ENCODE measurements around the gene OR6C75.
"Not testable (repeated sequence)": the region's sequence is repeated elsewhere in the genome, so short reads cannot be mapped to it uniquely, and the experiment has no call there.

The OR6C75 gene

DNA sequence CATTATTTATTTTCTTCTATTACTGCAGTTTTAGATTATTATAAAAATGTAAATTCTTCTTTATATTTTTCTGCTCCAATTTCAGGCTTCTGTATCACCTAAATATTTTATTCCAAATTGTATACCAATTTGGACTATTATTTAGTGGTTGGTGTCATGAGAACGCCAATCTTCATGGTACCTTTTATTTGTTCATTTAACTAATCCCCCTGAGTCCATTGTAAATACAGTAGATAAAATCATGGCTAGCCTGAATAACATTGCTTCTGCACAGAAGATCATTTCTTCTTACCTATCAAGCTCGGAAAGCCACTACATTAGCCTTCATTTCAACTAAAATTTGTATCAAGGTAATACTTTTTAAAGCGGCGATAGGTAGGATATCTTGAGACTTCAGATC is at the start of gene OR6C75:
TSS of gene OR6C75 (plus strand) at position 301 of the 400 bp plus-strand sequence. CDS start 2,136 bp downstream, outside the sequence.
- no peaks in the 10 kb centered on the region for H3K9me3 ChIP-seq (ENCODE audit: control insufficient read depth, insufficient read depth, low read length)
- H3K27me3 ChIP-seq (ENCODE audit: control insufficient read depth, insufficient read depth, low read length): no peaks in the 10 kb centered on the region
- H3K36me3 ChIP-seq (ENCODE audit: control insufficient read depth, insufficient read depth, low read length): no peaks in the 10 kb centered on the region
- H3K4me1 ChIP-seq (ENCODE audit: control insufficient read depth, insufficient read depth, low read length): no peaks in the 10 kb centered on the region
- no peak within 1 kb of the TSS for H3K27ac ChIP-seq (ENCODE audit: low read depth, low read length)
- H3K4me3 ChIP-seq (ENCODE audit: low read depth, low read length): no peak within 1 kb of the TSS
- H3K9ac ChIP-seq (ENCODE audit: low read depth, low read length): no peak within 1 kb of the TSS

GRCh38 chr12:55314043-55314442 is 48.7 kb upstream of the OR6C75 start, which contains the start of gene OR6C1:
Gene OR6C1 (plus strand): TSS chr12:55314343. CDS start chr12:55320600, 6,257 bp downstream.
- Histone ChIP-seq H3K4me3 (ENCODE audit: low read depth, low read length) (no peak within 1 kb of the TSS), H3K27me3 (ENCODE audit: control insufficient read depth, insufficient read depth, low read length) (no peaks in the 10 kb centered on the region), H3K36me3 (ENCODE audit: control insufficient read depth, insufficient read depth, low read length) (no peaks in the 10 kb centered on the region), H3K9me3 (ENCODE audit: control insufficient read depth, insufficient read depth, low read length) (no peaks in the 10 kb centered on the region), H3K4me1 (ENCODE audit: control insufficient read depth, insufficient read depth, low read length) (no peaks in the 10 kb centered on the region), H3K9ac (ENCODE audit: low read depth, low read length) (no peak within 1 kb of the TSS), H3K27ac (ENCODE audit: low read depth, low read length) (no peak within 1 kb of the TSS)

DNA sequence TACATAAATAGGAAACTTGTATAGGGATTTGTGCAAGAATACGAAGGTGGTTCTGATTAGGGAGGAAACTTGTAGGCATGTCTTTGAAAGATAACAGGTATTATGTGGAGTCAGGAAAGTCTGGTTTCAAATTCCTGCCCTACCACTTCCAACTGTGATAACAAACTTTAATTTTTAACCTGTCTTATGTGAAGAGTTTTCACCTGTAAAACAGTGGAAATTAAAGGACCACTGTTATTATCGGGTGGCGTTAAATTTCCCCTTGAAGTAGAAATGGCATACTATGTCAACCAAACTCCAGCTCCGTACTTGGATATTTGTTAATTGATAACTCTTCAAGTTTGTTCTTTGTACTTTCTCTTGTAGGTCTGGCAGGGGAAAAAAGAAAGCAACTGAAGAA is 42.6 kb upstream of the OR6C75 start:
- no peaks in the 10 kb centered on the region for H3K9me3 ChIP-seq (ENCODE audit: control insufficient read depth, insufficient read depth, low read length)
- H3K9ac ChIP-seq (ENCODE audit: low read depth, low read length): no peak overlapping the region
- no peaks in the 10 kb centered on the region for H3K36me3 ChIP-seq (ENCODE audit: control insufficient read depth, insufficient read depth, low read length)

GRCh38 chr12:55325801-55326200 is 37.0 kb upstream of the OR6C75 start:
- H3K4me1 ChIP-seq (ENCODE audit: control insufficient read depth, insufficient read depth, low read length); H3K36me3 ChIP-seq (ENCODE audit: control insufficient read depth, insufficient read depth, low read length); H3K9me3 ChIP-seq (ENCODE audit: control insufficient read depth, insufficient read depth, low read length); H3K27me3 ChIP-seq (ENCODE audit: control insufficient read depth, insufficient read depth, low read length); H3K27ac ChIP-seq (ENCODE audit: low read depth, low read length); H3K4me3 ChIP-seq (ENCODE audit: low read depth, low read length); H3K9ac ChIP-seq (ENCODE audit: low read depth, low read length): not testable (repeated sequence)

More for the DNA sequence above, 42.6 kb upstream of the OR6C75 start:
- Histone ChIP-seq H3K27ac (ENCODE audit: low read depth, low read length) (no peak overlapping the region), H3K4me1 (ENCODE audit: control insufficient read depth, insufficient read depth, low read length) (no peaks in the 10 kb centered on the region), H3K4me3 (ENCODE audit: low read depth, low read length) (no peak overlapping the region), H3K27me3 (ENCODE audit: control insufficient read depth, insufficient read depth, low read length) (no peaks in the 10 kb centered on the region)

DNA sequence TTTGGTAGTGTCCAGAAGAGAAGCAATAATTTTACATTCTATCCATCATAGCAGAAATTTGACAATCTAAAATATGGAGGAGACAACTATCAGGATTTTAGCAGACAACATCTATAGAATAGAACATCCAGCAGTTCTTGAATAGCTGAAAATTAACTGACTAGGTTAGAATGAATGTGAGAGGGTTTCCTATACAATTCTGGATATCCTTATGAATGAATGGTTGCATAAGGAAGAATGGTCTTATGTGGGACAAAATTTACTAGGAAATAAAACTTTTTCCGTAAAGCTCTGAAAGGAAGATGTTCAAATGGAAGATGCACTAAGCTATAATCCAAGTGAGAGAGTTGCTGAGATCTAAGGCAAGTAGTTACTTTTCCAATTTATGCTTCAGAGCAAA is 32.3 kb upstream of the OR6C75 start, which contains the start of gene OR6C3:
TSS of gene OR6C3 (plus strand) at position 301 of the 400 bp plus-strand sequence. CDS start 955 bp downstream, outside the sequence.
- Histone ChIP-seq H3K9me3 (ENCODE audit: control insufficient read depth, insufficient read depth, low read length) (no peaks in the 10 kb centered on the region), H3K27ac (ENCODE audit: low read depth, low read length) (no peak within 1 kb of the TSS), H3K27me3 (ENCODE audit: control insufficient read depth, insufficient read depth, low read length) (no peaks in the 10 kb centered on the region)

DNA sequence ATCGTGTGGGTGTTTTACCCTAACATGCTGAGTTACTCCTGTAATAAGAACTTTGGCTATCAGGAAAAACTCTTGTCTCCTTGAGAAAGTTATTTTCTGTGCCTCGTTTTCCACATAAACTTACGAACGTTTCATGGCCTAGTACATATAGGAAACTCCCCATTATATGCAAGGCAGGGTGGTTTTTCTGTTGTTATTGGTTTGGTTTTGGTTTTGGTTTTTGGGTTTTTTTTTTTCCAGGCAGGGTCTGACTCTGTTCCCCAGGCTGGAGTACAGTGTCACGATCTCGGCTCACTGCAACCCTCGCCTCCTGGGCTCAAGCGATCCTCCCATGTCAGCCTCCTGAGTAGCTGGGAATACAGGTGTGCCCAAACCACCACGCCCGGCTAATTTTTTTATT is 26.8 kb upstream of the OR6C75 start:
- no peak overlapping the region for H3K27ac ChIP-seq (ENCODE audit: low read depth, low read length)

More for the DNA sequence above, 32.3 kb upstream of the OR6C75 start, which contains the start of gene OR6C3:
- Histone ChIP-seq H3K4me1 (ENCODE audit: control insufficient read depth, insufficient read depth, low read length) (peaks cover 20% of the 10 kb centered on the region), H3K4me3 (ENCODE audit: low read depth, low read length) (no peak within 1 kb of the TSS), H3K9ac (ENCODE audit: low read depth, low read length) (no peak within 1 kb of the TSS), H3K36me3 (ENCODE audit: control insufficient read depth, insufficient read depth, low read length) (no peaks in the 10 kb centered on the region)

GRCh38 chr12:55355338-55355737 is 7.4 kb upstream of the OR6C75 start:
- not testable (repeated sequence) for H3K36me3 ChIP-seq (ENCODE audit: control insufficient read depth, insufficient read depth, low read length); H3K27ac ChIP-seq (ENCODE audit: low read depth, low read length); H3K9ac ChIP-seq (ENCODE audit: low read depth, low read length); H3K4me3 ChIP-seq (ENCODE audit: low read depth, low read length); H3K27me3 ChIP-seq (ENCODE audit: control insufficient read depth, insufficient read depth, low read length); H3K9me3 ChIP-seq (ENCODE audit: control insufficient read depth, insufficient read depth, low read length)
- peaks cover 17% of the 10 kb centered on the region for H3K4me1 ChIP-seq (ENCODE audit: control insufficient read depth, insufficient read depth, low read length)

More for the DNA sequence above, 26.8 kb upstream of the OR6C75 start:
- Histone ChIP-seq H3K36me3 (ENCODE audit: control insufficient read depth, insufficient read depth, low read length) (no peaks in the 10 kb centered on the region), H3K9me3 (ENCODE audit: control insufficient read depth, insufficient read depth, low read length) (no peaks in the 10 kb centered on the region), H3K4me3 (ENCODE audit: low read depth, low read length) (no peak overlapping the region), H3K9ac (ENCODE audit: low read depth, low read length) (no peak overlapping the region), H3K4me1 (ENCODE audit: control insufficient read depth, insufficient read depth, low read length) (peaks cover 23% of the 10 kb centered on the region), H3K27me3 (ENCODE audit: control insufficient read depth, insufficient read depth, low read length) (no peaks in the 10 kb centered on the region)

GRCh38 chr12:55365086-55365485 is 2.3 kb downstream of the OR6C75 start:
- Histone ChIP-seq H3K9me3 (ENCODE audit: control insufficient read depth, insufficient read depth, low read length) (no peaks in the 10 kb centered on the region), H3K27ac (ENCODE audit: low read depth, low read length) (no peak overlapping the region), H3K4me3 (ENCODE audit: low read depth, low read length) (no peak overlapping the region), H3K27me3 (ENCODE audit: control insufficient read depth, insufficient read depth, low read length) (no peaks in the 10 kb centered on the region), H3K36me3 (ENCODE audit: control insufficient read depth, insufficient read depth, low read length) (no peaks in the 10 kb centered on the region), H3K9ac (ENCODE audit: low read depth, low read length) (no peak overlapping the region), H3K4me1 (ENCODE audit: control insufficient read depth, insufficient read depth, low read length) (no peaks in the 10 kb centered on the region)

GRCh38 chr12:55372521-55372920 is 9.7 kb downstream of the OR6C75 start:
- Histone ChIP-seq H3K9me3 (ENCODE audit: control insufficient read depth, insufficient read depth, low read length) (no peaks in the 10 kb centered on the region), H3K27ac (ENCODE audit: low read depth, low read length) (no peak overlapping the region), H3K4me3 (ENCODE audit: low read depth, low read length) (no peak overlapping the region), H3K4me1 (ENCODE audit: control insufficient read depth, insufficient read depth, low read length) (no peaks in the 10 kb centered on the region), H3K9ac (ENCODE audit: low read depth, low read length) (no peak overlapping the region), H3K27me3 (ENCODE audit: control insufficient read depth, insufficient read depth, low read length) (no peaks in the 10 kb centered on the region), H3K36me3 (ENCODE audit: control insufficient read depth, insufficient read depth, low read length) (no peaks in the 10 kb centered on the region)

- no peaks in the 10 kb centered on the region for H3K36me3 ChIP-seq (ENCODE audit: control insufficient read depth, insufficient read depth, low read length)
- H3K9ac ChIP-seq (ENCODE audit: low read depth, low read length): no peak overlapping the region
Observed at GRCh38 chr12:55385891-55386290, 23.1 kb downstream of the OR6C75 start.

GRCh38 chr12:55392032-55392795 is 29.4 kb downstream of the OR6C75 start:
- Histone ChIP-seq H3K9me3 (ENCODE audit: control insufficient read depth, insufficient read depth, low read length) (0 out of 2 replicates have a peak, but pooled peaks cover 2% of the 10 kb centered on the region), H3K27ac (ENCODE audit: low read depth, low read length) (no peak overlapping the region), H3K4me1 (ENCODE audit: control insufficient read depth, insufficient read depth, low read length) (no peaks in the 10 kb centered on the region), H3K9ac (ENCODE audit: low read depth, low read length) (no peak overlapping the region), H3K27me3 (ENCODE audit: control insufficient read depth, insufficient read depth, low read length) (no peaks in the 10 kb centered on the region), H3K36me3 (ENCODE audit: control insufficient read depth, insufficient read depth, low read length) (no peaks in the 10 kb centered on the region), H3K4me3 (ENCODE audit: low read depth, low read length) (no peak overlapping the region)

More at GRCh38 chr12:55385891-55386290, 23.1 kb downstream of the OR6C75 start:
- no peaks in the 10 kb centered on the region for H3K9me3 ChIP-seq (ENCODE audit: control insufficient read depth, insufficient read depth, low read length)
- no peak overlapping the region for H3K27ac ChIP-seq (ENCODE audit: low read depth, low read length)
- peaks cover 10% of the 10 kb centered on the region for H3K4me1 ChIP-seq (ENCODE audit: control insufficient read depth, insufficient read depth, low read length)
- no peaks in the 10 kb centered on the region for H3K27me3 ChIP-seq (ENCODE audit: control insufficient read depth, insufficient read depth, low read length)
- no peak overlapping the region for H3K4me3 ChIP-seq (ENCODE audit: low read depth, low read length)
